Measurements from ENCODE around the gene AKAP13.

GRCh38 chr15:85397926-85398325 lies 17.5 kb downstream of the AKAP13 start:
- TF ChIP-seq CTCF (IDR thresholded peaks at IDR 0.05) (no peak), POLR2A (IDR thresholded peaks at IDR 0.05) (no peak)

All from breast epithelium (tissue), 3 donors.